22Rv1 (cell line): ENCODE data around the gene GSK3A.

ENCODE experiments used
- CTCF ChIP-seq: fragments of 450-650 bp; IDR thresholded peaks from 2 replicates; pipeline ENCODE4 v1.5.1; 2017; ENCODE audit warnings: mild to moderate bottlenecking
- ZFX ChIP-seq: fragments of 450-650 bp; IDR thresholded peaks from 2 replicates; pipeline ENCODE4 v1.6.1; 2017; ENCODE audit warnings: antibody characterized with exemption, borderline replicate concordance

DNA sequence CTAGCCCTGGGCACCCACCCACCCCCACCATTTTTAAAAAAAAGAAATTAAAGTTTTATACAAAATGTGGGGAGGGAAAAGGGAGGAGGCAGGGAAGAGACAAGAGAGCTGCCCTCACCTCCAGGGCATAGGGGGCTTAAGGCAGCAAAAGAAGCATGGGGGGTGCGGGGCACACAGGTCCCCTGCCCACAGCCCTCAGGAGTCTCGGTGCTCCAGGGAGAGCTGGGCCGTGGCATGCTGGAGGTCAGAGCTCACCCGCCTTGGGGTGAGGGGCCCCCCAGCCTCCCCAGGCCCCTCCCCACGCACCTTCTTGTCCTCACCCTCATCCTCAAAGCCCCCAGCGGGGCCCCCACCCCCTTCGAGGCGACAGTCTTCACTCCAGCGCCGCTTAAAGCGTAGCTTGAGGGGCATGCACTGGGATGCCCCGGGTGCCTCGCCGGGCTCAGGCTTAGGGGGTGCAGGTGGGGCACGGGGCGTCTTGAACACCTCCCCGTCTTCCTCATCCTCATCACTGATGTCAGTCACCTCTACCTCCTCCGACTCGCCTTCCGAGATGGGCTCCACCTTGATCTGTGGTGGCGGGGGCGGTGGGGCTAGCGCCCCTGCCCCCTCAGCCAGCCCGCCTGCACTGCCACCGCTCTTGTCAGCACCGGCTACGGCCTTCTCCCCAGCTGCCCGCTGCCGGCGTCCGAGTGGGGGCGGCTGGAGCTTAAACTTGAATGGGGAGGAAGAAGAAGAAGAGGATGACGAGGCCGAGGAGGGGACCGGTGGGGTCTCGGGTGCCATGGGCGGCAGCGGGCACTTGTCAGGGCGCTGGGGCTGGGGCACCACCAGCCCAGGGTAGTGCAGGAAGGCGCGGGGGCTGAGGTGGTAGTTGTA, 6.1 kb upstream of the GSK3A start:
- TF ChIP-seq CTCF, result no peak
- TF ChIP-seq ZFX, result no peak
